Esophagus muscularis mucosa (tissue), 4 donors: ENCODE data around the gene CCDC158.

Source experiments
- EP300 ChIP-seq: sonication (generic); formaldehyde crosslinking; IDR thresholded peaks from one replicate; pipeline ENCODE4 v1.6.1; 2017; ENCODE audit warnings: antibody characterized with exemption
- POLR2A ChIP-seq: fragments of 450-650 bp; IDR thresholded peaks from one replicate; pipeline ENCODE4 v1.6.1; 2017; ENCODE audit warnings: antibody characterized with exemption, moderate library complexity, mild to moderate bottlenecking, low read depth
- POLR2AphosphoS5 ChIP-seq, 2 donors: sonication (generic); formaldehyde crosslinking; IDR thresholded peaks; one replicate each; pipeline ENCODE4 v1.6.1; 2017; ENCODE audit warnings: antibody characterized with exemption in 2 of 2
- TF ChIP-seq, protein P1 (sequence below), 3 experiments: fragments of 200-600 bp in 2 of 3; fragments of 450-650 bp in 1 of 3; sonication (generic) in 2 of 3; IDR thresholded peaks; one replicate each; pipeline ENCODE4 v1.5.1; 2017 to 2019; ENCODE audit warnings: antibody characterized with exemption in 3 of 3, mild to moderate bottlenecking in 2 of 3, moderate library complexity in 1 of 3

DNA sequence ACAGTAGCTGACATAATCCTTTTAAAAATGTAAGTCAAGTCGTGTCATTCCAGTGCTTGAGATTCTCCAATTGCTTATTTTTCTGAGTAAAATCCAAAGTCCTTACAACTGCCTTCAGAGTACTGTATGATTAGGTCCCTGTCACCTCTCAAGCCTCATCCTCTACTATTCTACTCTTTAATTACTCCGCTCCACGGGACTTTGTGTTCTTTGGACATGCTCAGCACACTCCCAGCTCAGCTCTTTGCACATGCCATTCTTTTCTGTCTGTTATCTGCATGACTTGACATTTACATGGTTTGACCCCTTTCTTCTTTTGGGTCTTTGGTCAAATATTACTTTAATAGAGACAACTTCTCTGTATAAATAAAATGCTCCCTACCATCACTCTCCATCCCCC lies 154.3 kb downstream of the CCDC158 start:
- TF ChIP-seq POLR2AphosphoS5 (IDR thresholded peaks at IDR 0.05) = no peak
- TF ChIP-seq, protein P1, sequence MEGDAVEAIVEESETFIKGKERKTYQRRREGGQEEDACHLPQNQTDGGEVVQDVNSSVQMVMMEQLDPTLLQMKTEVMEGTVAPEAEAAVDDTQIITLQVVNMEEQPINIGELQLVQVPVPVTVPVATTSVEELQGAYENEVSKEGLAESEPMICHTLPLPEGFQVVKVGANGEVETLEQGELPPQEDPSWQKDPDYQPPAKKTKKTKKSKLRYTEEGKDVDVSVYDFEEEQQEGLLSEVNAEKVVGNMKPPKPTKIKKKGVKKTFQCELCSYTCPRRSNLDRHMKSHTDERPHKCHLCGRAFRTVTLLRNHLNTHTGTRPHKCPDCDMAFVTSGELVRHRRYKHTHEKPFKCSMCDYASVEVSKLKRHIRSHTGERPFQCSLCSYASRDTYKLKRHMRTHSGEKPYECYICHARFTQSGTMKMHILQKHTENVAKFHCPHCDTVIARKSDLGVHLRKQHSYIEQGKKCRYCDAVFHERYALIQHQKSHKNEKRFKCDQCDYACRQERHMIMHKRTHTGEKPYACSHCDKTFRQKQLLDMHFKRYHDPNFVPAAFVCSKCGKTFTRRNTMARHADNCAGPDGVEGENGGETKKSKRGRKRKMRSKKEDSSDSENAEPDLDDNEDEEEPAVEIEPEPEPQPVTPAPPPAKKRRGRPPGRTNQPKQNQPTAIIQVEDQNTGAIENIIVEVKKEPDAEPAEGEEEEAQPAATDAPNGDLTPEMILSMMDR (IDR thresholded peaks at IDR 0.05) = no peak
- TF ChIP-seq POLR2A = no peak
- no peak for TF ChIP-seq EP300
